GM10266 (cell line): ENCODE data around the gene RHEX.

Experiments
- DNase-seq: peaks from one replicate; pipeline ENCODE4 v3.0.0; 2012; ENCODE audit errors: extremely low spot score
- TF ChIP-seq, protein P1 (sequence below): IDR thresholded peaks from 2 replicates; pipeline ENCODE4 v1.5.1; 2012; ENCODE audit warnings: mild to moderate bottlenecking, low read depth; ENCODE audit not compliant: control insufficient read depth, insufficient read depth; ENCODE audit errors: missing control alignments

RHEX gene

DNA sequence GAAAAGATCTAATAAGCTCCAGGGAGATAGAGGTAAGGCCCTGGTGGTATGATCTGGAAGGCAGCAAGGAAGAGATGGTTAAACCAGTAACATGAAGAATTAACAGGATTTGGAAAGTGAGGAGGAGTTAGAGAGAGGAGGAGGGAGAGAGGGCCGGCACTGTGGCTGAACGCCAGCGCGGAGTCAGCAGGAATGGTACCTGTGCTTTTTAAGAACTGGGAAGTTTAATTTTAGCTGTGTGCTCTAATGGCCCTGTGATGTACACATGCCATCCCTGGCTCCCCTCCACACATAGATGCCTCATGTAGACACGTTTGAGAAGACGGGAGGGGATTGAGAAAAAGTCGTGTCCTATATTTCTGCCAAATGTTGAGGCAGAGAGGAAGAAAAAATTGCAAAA, 78.1 kb downstream of the RHEX start:
- TF ChIP-seq, protein P1, sequence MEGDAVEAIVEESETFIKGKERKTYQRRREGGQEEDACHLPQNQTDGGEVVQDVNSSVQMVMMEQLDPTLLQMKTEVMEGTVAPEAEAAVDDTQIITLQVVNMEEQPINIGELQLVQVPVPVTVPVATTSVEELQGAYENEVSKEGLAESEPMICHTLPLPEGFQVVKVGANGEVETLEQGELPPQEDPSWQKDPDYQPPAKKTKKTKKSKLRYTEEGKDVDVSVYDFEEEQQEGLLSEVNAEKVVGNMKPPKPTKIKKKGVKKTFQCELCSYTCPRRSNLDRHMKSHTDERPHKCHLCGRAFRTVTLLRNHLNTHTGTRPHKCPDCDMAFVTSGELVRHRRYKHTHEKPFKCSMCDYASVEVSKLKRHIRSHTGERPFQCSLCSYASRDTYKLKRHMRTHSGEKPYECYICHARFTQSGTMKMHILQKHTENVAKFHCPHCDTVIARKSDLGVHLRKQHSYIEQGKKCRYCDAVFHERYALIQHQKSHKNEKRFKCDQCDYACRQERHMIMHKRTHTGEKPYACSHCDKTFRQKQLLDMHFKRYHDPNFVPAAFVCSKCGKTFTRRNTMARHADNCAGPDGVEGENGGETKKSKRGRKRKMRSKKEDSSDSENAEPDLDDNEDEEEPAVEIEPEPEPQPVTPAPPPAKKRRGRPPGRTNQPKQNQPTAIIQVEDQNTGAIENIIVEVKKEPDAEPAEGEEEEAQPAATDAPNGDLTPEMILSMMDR: no peak
- no peak for DNase-seq

DNA sequence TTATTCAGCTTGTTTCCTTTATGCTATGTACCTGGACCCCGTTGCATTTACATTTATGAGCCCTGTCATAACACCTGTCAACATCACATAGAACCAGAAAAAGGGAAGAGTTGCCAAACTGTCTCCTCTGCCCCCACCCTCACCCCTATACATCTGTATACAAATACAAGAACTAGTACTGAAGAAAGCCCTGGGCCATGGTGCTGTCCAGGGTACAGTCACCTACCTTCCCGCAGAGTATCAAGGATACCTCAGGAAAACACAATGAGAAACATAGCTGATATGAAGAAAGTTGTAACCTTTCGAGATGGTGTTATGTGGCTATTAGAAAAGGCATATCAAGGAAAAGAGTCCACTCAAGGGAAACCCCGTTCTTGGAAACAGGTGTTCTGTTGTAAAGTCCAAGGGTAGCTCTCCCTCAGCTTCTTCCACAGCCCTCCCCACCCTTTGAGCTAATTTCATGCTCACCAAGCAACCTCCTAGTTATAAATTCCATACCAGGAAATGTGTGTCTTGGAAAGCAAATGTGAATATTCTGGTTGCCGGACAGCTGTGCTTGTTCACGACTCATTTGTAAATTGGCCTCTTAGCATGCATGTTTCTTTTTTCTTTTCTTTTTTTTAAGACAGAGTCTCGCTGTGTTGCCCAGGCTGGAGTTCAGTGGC, 80.9 kb downstream of the RHEX start:
- TF ChIP-seq, protein P1: no peak
- no peak for DNase-seq

DNA sequence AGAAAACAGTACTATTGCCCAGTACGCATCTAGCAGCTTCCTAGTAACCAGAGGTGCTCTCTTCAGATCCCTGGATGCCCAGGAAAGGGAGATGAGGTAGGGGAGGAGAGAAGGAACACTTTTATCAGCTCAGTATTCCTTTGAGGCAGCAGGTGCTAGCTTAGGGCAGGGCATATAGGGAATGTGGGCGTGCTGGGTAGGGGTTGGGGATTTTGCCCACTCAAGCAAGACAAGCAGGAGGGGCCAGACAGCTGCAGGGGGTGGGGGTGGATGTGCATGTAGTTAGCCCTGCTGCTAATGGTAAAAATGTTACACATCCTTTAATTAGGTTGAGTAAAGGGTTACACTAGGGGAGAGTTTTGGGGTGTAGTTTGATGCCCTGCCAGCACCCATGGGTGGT, 82.3 kb downstream of the RHEX start:
- DNase-seq: no peak
- TF ChIP-seq, protein P1: no peak

DNA sequence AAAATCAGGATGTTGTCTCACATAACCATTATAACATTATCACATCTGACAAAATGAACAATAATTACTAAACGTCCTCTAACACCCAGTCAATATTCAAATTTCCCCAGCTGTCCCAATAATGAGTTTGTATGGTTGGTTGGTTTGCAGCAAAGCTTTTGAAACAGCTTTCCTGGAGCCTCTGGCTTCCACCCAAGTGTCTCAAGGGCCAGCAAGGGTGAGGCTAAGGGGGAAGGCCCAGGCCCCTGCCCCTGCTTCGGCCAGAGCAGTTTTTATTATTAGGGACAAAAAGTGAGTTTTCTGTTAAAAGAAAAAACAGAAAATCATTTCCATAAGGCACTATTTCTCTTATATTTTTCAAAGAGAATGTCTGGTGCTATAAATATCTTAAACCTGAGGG, 83.3 kb downstream of the RHEX start:
- DNase-seq: no peak
- TF ChIP-seq, protein P1: no peak

DNA sequence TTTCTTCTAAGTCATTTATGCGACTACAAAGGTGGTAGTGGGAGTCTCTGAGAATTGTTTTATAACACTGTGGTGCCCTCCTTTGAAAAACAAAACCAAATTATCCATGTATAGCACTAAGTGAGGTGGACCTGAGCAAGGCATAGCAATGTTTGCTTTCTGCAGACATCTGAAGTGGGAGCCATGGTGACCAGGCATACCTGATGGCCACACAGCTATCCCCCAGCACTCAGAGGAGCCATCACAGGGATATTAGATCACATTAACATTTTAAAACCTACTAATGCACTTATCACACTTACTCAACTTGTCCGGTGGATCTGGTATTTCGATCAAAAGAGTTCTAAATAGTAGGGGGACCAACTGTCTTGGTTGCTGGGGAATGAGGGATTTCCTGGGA, 89.0 kb downstream of the RHEX start:
- TF ChIP-seq, protein P1: no peak
- DNase-seq: no peak

DNA sequence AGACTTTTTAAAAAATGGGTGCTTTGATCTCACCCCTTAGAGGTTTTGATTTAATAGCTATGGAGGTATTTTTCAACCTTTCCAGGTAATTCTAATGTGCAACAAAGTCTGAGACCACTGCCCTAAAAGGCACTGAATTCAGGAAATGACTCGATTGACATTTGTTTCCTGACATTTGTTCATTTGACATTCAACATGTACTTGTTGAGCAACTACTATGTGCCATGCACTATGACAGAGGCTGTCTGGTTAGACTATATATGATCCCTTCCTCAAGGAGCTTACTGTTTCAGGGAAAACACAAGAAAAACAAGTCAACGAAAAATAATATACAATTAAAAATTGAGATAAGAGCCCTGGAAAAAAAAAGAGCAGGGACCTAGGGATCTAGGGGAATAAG, 89.8 kb downstream of the RHEX start:
- DNase-seq: no peak
- TF ChIP-seq, protein P1: no peak

DNA sequence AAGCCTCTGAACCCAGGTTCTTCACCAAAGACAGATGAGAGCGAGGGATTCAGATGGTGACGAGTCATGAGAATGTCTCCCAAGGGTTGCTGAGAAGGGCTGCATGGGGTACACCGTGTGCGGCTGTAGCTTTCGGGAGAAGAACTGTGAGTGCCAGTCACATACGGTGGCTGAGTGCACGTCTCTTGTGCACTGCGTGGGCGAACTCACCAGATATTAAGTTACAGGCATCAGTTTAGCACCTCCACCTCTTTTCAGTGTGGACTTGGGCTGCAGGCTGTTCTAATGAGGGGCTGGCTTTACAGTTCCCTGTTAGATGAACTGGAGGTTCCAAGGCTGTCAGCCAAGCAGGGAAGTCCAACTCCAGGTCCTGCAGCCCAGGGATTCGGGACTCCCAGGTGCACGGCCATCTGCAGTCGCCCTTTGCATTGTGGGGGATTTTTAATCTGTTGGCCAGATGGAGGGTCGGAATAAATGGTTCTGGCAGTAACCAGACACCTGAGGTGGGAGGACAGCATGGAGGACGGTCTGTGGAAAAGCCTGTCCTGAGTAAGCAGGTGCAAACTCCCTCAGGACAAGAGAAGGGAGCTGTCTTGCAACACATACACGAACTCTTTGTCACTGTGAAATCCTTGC, 90.7 kb downstream of the RHEX start:
- no peak for DNase-seq
- TF ChIP-seq, protein P1: no peak
